ENCODE measurements around the gene SNRNP27. TPM values are rescaled to one million over a fixed set of nuclear protein-coding genes. Genes with fewer than 3 reads are reported as not detected.

The SNRNP27 gene, protein sequence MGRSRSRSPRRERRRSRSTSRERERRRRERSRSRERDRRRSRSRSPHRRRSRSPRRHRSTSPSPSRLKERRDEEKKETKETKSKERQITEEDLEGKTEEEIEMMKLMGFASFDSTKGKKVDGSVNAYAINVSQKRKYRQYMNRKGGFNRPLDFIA
- 10 to 100 TPM; 48.3 to 49.4 TPM for total RNA-seq

GRCh38 chr2:69893684-69894551 is at the start of gene SNRNP27:
Gene SNRNP27, plus strand, starts transcription at chr2:69893956. Its CDS starts 29 bp downstream, at chr2:69893985.

DNA sequence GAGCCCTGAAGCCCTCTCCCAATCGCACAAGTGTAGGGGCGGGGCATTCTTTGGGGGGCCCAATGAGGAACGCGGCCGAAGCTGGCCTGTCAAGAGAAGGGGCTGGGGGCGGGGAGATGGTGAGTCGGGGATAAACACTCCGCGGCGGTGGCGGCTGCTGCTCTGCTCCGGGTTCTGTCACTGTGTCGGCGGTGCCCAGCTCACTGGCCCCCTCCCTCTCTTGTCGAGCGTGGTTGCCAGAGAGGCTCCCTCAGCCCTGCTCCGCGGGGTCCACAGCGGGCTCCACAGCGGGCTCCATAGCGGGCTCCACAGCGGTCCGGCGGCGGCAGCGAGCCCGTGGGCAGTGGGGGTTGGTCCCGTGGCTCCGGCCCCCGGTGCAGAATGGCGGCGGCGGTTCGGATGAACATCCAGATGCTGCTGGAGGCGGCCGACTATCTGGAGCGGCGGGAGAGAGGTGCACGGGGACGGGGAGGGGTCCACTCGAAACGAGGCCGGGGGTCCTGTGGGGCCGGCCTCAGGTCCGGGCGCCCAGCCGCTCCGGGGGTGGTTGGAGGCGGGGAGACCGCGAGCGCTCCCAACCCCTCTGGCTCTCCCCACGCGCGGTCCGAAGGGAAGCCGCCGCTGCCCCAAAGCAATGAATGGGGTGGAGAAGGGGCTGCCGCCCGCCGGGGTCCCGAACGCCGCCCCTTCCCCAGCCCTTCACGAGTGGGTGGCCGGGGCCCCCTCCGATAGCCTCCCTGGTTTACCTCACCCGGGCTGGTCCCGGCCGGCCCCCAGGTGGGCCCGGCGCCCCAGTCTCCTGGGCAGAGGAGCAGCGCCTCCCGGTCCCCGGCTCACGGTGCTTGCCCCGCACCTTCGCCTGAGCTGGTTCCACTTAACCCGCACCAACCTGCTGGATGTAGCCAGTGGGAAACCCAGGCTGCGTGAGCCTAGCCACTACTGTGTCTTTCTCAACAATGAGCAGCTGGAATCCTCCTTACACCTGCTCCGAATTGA is 21.5 kb downstream of the SNRNP27 start, which contains the start of gene MXD1:
MXD1 (plus strand) TSS at position 160 of the 996 bp plus-strand sequence; CDS start at position 382, 222 bp downstream.

Other genes with a start within 250 kb of the SNRNP27 start
- gene ANXA4, start 151.8 kb upstream of the SNRNP27 start, total RNA-seq = 10 to 100 TPM; 57.4 to 65.3 TPM
- 10 to 100 TPM; 26.7 to 27.5 TPM for gene GMCL1, start 64.3 kb upstream of the SNRNP27 start, total RNA-seq
- gene MXD1, start 21.2 kb downstream of the SNRNP27 start, total RNA-seq = 10 to 100 TPM; 22.5 to 23.6 TPM
- 1 to 10 TPM; 1.2 to 1.3 TPM for gene ASPRV1, start 67.7 kb downstream of the SNRNP27 start, total RNA-seq
- 100 to 1,000 TPM; 522 to 525 TPM for gene PCBP1, start 193.5 kb downstream of the SNRNP27 start, total RNA-seq